Lower leg skin (tissue), 4 donors: ENCODE measurements around the gene LYST. TPM values are rescaled to one million over a fixed set of nuclear protein-coding genes. Genes with fewer than 3 reads are reported as not detected.

Experiments
- DNase-seq, 2 donors: peaks; one replicate each; pipeline ENCODE4 v3.0.0-alpha.2; 2019; ENCODE audit warnings: low spot score in 2 of 2
- H3K4me3 ChIP-seq: fragments of 200-600 bp; sonication (generic); 2 replicates; pipeline ENCODE4 v1.5.1; 2017; ENCODE audit warnings: mild to moderate bottlenecking, low read depth; ENCODE audit not compliant: poor library complexity, severe bottlenecking
- POLR2A ChIP-seq, 2 donors: fragments of 450-650 bp; IDR thresholded peaks; one replicate each; pipeline ENCODE4 v1.6.1; 2016 to 2017; ENCODE audit warnings: antibody characterized with exemption in 2 of 2, mild to moderate bottlenecking in 1 of 2, moderate library complexity in 1 of 2
- WGBS, 2 donors: methylation state at CpG; one replicate each; pipeline ENCODE4 v1.1.5; 2018; 5-methylcytosine and 5-hydroxymethylcytosine counted together
- intact Hi-C: fragments of 100-400 bp; cut with DNase I; formaldehyde crosslinking; loops from one replicate; pipeline ENCODE4 v1.15.0; 2023; ENCODE audit warnings: low total_unique reads
- total RNA-seq, 4 donors: library from RNA; depleted of rRNA; stranded (reverse); fragments of >200 nt; gene quantifications; one replicate each; pipeline ENCODE4 v1.1.0, GENCODE V29; 2016
- TF ChIP-seq, protein P1 (sequence below), 3 donors: fragments of 450-650 bp; IDR thresholded peaks; one replicate each; pipeline ENCODE4 v1.5.1; 2016; ENCODE audit warnings: antibody characterized with exemption in 3 of 3, mild to moderate bottlenecking in 3 of 3, moderate library complexity in 2 of 3

LYST gene
- total RNA-seq, 4 donors from 2014 or later = 38.5 to 43.9 (median 40.9) TPM

GRCh38 chr1:235821361-235821981 lies 45.2 kb downstream of the LYST start:
- TF ChIP-seq POLR2A (IDR thresholded peaks at IDR 0.05) = no peak
- TF ChIP-seq, protein P1, sequence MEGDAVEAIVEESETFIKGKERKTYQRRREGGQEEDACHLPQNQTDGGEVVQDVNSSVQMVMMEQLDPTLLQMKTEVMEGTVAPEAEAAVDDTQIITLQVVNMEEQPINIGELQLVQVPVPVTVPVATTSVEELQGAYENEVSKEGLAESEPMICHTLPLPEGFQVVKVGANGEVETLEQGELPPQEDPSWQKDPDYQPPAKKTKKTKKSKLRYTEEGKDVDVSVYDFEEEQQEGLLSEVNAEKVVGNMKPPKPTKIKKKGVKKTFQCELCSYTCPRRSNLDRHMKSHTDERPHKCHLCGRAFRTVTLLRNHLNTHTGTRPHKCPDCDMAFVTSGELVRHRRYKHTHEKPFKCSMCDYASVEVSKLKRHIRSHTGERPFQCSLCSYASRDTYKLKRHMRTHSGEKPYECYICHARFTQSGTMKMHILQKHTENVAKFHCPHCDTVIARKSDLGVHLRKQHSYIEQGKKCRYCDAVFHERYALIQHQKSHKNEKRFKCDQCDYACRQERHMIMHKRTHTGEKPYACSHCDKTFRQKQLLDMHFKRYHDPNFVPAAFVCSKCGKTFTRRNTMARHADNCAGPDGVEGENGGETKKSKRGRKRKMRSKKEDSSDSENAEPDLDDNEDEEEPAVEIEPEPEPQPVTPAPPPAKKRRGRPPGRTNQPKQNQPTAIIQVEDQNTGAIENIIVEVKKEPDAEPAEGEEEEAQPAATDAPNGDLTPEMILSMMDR (IDR thresholded peaks at IDR 0.05) = no peak
- intact Hi-C loops = no loop called here
- no peak for DNase-seq
- 73 to 79% methylated on average over 3 of the region's 3 CpGs for WGBS, 2 donors
- no peak overlapping the region for H3K4me3 ChIP-seq

GRCh38 chr1:235820061-235820460 lies 46.6 kb downstream of the LYST start:
- H3K4me3 ChIP-seq = no peak overlapping the region
- TF ChIP-seq, protein P1 (IDR thresholded peaks at IDR 0.05) = no peak
- no peak for TF ChIP-seq POLR2A (IDR thresholded peaks at IDR 0.05)
- DNase-seq = no peak
- 90 to 93% methylated on average over 1 of the region's 1 CpG for WGBS, 2 donors
- intact Hi-C loops = no loop called here

DNA sequence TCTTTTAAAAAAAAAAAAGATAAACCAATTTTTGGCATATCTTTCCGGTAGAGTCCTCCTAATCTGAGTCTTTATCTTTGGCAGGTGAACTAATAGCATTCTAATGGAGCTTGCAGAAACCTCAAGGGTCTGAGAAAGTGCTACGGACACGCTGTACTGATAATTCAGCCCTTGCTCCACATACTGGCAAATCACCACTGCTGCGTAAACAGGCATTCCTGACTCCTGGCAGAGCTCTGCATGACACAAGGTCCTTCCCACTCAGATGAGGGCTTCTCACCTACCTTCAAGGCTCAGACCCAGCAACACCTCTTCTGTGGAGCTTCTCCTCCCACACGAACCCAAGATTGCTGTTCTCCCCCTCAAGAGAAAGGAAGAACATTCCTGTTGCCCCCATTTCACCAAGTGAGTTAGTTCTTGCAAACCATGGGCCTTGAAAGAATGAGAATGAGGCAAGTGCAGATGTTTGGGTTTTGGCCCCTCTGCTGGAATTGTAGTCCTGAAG lies 48.0 kb downstream of the LYST start:
- 73 to 89% methylated on average over 5 of the region's 5 CpGs for WGBS, 2 donors

DNA sequence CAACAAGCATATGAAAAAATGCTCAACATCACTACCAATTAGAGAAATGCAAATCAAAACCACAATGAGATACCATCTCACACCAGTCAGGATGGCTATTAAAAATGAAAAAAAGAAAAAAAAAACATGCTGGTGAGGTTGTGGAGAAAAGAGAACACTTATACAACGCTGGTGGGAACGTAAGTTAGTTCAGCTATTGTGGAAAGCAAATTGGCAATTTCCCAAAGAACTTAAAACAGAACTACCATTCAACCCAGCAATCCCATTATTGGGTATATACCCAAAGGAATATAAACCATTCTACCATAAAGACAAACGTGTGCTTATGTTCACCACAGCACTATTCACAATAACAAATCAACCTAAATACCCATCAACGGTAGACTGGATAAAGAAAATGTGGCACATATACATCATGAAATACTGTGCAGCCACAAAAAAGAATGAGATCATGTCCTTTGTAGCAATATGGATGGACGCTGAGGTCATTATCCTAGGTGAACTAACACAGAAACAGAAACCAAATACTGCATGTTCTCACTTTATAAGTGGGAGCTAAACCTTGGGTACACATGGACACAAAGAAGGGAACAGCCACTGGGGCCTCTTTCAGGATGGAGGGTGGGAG lies 49.5 kb downstream of the LYST start:
- TF ChIP-seq, protein P1 (IDR thresholded peaks at IDR 0.05) = no peak
- no peak for TF ChIP-seq POLR2A (IDR thresholded peaks at IDR 0.05)
- intact Hi-C loops = no loop called here
- 82 to 85% methylated on average over 5 of the region's 5 CpGs for WGBS, 2 donors
- H3K4me3 ChIP-seq = no peak overlapping the region
- no peak for DNase-seq

More for the DNA sequence above, 48.0 kb downstream of the LYST start:
- intact Hi-C loops = no loop called here
- TF ChIP-seq, protein P1 (IDR thresholded peaks at IDR 0.05) = no peak
- TF ChIP-seq POLR2A (IDR thresholded peaks at IDR 0.05) = no peak
- H3K4me3 ChIP-seq = no peak overlapping the region
- DNase-seq = no peak

- 88 to 91% methylated on average over 12 of the region's 12 CpGs for WGBS, 2 donors
- H3K4me3 ChIP-seq = no peak overlapping the region
- intact Hi-C loops = no loop called here
- DNase-seq = no peak
- TF ChIP-seq, protein P1 (IDR thresholded peaks at IDR 0.05) = no peak
- no peak for TF ChIP-seq POLR2A (IDR thresholded peaks at IDR 0.05)
Observed at GRCh38 chr1:235809688-235810397, 56.9 kb downstream of the LYST start.
